Activated CD4-positive, alpha-beta T cell treated with anti-CD3 and anti-CD28 coated beads for 1 hour (primary cell): ENCODE measurements around the gene HBEGF.

Source experiments
- DNase-seq: peaks from one replicate; pipeline ENCODE4 v3.0.0-alpha.2; 2020

Gene HBEGF

DNA sequence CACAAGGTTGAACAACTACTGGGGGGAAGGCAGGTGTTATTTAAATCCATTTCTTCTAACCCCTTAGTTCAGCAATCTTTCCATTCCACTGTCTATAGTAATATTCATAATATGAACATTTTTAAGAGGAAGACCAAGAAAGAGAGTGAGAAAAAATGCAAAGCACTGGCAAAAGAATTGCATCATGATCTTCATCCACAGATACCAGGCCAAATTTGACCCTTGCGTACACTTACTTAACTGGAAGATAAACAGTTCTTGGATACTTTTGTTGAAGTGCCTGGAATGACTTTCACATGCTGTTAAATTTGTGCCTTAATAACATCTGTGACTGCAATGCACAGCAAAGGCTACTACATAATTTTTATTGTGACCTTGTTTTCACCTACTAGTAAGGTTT is 45.3 kb downstream of the HBEGF start:
- DNase-seq = no peak

DNA sequence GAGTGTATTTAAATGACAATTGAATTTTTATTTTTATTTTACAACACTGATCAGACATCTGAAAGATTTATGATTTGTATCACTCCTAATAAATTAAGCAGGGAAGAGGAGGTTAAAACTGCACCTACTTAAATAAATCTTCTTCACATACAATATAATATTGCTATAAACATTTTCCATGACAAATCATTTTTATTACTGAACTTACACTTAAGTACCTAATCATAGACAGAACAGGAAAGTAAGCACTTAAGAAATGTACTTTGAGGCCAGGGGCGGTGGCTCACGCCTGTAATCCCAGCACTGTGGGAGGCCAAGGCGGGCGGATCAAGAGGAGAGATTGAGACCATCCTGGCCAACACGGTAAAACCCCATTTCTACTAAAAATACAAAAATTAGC is 47.3 kb downstream of the HBEGF start:
- no peak for DNase-seq

DNA sequence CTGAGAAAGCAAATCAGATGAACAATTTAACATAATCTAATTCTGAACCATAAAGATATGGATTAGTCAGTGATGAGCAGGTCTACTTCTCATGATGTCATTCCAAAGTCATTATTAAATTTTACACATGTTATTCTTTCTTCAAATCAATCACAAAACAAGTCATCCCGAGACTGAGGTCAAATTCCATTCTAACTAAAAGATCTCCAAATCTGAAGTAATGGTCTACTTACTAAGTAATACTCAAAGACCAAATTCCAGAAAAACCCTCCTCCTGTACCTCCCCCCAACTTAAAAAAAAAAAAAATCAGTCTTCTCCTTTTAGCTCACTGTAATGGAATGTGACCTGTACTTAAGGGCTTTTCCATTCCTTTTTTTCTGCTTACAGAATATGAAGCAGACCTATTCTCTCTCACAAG is 48.2 kb downstream of the HBEGF start:
- DNase-seq = no peak

DNA sequence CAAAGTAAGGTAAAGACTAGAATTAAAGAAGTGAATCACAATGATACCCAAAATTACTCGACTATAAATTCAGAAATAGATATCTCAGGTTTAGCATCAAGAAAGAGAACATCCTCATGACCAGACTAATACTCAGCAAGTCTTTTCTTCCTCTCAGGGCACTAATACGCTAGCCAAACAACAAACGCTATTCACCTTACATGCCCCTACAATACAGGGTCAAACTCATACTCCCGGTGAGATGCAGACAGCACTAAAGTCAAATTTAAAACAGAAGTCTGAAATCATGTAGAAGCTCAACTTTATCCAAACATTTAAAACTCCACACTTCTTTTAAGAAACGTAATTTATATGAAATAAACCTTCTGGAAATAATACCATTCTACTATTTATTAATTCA is 49.1 kb downstream of the HBEGF start:
- DNase-seq = no peak

DNA sequence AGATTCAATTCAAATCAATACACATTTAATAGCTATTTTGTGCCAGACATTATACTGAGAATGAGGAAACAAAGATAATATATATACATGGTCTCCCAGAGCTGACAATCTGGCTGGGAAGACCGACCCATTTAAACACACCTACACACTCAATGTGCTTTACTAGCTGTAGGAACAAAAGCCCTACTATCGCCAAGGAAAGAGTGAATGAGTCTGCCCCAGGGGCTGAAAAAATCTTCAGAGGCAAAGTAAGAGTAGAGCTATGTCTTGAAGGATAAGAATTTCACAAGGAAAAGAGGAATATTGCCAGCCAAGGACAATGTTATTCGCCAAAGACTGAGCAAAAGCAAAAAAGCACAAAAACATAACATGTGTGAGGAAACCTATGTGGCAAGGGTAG is 50.1 kb downstream of the HBEGF start:
- no peak for DNase-seq

DNA sequence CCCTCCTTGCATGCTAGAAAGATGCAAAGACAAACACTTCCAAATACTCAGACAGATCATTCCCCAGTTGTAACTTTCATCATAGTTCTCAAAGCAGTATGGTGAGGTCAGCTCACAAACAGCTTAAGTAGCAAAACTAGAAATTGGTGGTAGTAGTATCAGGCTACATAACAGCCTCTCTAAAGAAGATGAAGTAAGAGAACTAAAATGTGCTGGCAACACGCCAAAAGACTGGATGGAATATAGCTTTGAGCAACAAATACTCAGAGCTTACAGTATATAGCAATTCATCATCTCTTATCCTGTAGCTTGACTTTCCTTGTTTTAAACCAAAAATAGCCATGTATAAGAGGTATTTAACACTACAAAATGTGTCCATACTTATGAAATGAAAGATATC is 51.0 kb downstream of the HBEGF start:
- no peak for DNase-seq

DNA sequence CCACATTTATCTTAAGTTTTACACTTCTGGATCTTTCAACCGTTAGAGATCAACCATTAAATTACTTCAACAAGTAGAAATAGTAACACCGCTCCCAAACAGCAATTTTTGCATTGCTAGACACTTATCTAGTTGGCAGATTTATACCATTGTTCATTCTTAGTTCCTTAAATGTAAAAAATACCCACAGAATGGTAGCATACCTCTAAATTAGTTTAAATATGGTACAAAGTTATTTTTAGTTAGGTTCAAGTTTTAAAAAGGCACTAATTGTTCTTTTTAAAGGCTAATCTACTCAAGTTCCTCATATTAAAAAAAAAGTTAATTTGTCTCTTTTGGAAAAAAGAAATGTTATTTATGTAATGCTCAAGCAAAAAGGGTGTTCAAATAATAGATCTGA is 51.6 kb downstream of the HBEGF start:
- DNase-seq = no peak

DNA sequence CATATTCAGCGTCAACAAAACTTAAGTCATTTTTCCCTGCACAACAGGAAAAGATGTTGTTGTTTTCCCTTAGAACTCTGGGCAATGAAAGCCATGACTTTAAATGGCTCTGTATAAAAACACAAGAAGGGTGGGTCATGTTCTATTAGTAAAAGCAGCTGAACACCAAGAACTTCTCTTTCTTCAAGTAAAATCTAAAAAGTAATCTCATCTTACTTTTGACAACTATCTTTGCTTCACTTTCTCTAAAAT is 52.6 kb downstream of the HBEGF start:
- no peak for DNase-seq

DNA sequence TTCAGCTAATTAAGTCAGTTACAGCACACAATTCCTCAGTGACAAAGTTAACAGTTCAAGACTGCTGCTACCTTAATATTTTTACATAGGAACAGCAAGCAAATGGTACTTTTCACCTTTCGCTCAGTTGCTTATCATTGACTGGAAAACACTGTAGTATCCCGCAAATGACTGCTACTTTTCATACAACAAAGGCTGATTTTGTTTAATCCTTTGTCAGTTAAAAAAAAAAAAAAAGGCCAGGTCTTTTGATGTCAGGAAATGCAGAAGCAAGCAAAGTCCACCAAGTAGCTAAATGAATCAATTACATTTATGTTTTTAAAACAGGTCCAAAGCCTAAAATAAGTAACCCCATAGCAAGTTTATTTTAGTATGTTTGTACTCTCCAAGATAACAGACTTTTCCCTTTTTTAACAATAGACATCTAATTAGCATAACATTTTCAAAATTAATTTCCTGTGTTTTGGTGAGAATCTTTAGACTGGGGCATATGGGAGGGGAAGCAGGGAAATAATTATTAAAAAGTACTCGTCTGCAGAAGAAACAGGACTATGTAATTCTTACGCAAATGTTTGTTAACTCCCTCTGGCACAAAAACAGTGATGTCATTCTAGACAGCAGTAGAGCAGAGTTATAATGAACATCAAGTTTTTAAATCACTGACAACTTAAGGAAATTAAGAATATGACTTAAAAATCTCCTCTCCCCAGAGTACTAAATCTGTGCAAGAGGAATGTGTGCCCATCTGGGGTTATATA is 53.1 kb downstream of the HBEGF start:
- DNase-seq = no peak

DNA sequence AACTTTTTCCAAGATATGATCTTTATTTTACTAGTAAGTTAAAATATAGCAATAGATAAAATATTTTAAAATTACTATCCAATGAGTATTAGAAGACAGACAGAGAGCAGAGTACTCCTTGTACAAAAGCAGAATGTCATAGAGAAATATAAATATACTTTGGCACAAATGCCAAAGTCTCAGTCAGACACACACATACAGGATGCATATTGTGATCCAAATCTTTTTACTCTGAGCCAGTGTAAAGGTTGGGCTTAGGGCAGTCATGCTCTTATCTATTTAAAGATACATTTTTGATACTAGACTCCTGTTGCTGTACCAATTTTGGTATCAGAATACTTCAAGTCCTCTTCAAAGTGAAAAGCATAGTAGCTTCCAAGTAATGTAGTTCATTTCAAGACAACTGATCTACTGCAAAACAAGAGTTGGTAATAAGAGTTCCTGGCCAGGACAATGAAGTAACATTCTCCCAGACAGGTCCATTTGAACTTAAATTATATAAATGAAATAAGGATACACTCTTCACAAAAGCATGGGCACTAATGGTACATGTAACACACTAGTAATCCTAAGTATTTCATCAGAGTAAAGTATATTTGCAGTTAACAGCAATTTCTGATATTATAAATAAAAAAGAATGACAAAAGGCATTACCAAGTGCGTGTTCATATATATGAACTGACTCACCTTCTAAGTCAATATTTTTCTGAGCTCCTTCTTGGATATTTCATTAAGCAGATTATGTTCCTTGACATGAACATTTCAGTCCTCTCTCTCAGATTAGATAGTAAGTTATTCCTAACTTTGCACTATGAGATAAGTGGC is 54.0 kb downstream of the HBEGF start:
- no peak for DNase-seq

DNA sequence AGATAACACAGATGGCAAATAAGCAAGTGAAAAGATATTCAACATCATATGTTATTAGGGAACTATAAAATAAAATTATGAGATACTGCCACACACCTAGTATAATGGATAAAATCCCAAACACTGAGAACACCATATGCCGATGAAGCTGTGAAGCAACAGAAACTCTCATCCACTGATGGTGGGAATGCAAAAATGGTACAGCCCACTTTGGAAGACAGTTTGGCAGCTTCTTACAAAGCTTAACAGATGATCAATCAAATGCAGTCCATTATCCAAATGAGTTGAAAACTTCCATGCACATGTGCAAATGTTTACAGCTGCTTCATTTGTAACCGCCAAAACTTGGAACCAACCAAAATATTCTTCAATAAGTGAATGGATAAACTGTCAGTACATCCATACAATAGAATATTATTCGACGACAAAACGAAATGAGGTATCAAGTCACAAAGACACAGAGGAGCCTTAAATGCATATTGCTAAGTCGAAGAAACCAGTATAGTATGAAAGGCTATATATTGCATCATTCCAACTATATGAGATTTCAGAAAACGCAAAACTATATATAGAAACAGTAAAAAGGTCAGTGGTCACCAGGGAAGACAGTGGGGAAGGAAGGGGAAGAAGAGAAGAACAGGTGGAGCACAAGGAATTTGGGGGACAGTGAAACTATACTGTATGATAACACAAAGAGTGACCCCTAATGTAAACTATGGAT is 58.4 kb downstream of the HBEGF start:
- DNase-seq = no peak

DNA sequence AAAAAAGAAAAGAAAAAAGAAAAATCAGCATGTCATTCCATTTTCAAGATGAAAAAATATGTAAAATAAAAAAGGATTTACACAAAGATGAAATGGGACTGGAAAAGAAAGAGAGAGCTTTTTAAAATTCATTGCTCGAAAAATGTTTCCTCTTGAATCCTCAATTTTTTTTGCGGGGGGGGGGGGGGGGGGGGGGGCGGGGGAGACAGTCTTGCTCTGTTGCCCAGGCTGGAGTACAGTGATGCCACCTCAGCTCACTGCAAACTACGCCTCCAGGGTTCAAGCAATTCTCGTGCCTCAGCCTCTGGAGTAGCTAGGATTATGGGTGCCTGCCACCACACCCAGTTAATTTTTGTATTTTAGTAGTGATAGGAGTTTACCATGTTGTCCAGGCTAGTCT is 60.0 kb downstream of the HBEGF start:
- DNase-seq = no peak

DNA sequence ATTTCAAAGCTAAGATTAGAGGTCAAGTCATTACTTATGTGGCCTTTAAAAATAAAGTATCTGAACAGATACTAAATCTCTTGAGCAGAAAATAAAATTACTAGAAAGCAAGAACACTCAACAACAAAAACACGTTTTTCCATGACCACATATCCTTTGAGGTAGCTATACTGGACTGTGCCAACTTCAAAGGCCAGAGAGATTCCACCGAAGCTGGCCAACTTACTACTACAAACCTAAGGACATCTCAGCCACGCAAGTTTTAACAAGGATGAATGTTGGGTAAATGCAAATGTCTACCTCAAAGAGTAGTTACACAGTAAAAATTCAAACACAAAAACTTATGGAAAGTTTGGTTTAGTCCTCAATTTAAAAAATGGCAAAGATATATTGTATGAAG is 62.4 kb downstream of the HBEGF start:
- DNase-seq = no peak
